Measurements from ENCODE around the gene ALG11.

DNA sequence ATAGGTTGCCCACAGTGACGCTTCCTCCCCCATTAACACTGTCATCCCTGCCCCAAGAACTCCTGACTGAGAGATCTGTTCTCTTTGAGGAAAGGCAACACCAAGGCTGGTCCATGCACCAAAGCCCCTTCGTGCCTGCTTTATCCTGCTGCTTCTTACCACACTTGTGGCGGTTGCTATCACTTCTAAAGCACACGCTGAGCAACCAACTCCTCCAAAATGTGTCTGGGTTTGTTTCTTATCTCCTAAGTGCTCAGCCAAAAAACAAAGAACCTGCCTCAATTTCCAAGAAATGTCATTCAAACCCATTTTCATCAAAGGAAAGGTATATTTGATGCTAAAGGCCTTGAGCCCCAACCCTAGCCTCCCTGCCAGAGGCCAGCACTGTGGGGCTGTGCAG, 15.6 kb upstream of the ALG11 start:
- TF ChIP-seq POLR2A (IDR thresholded peaks at IDR 0.05) = no peak
- TF ChIP-seq, protein P1, sequence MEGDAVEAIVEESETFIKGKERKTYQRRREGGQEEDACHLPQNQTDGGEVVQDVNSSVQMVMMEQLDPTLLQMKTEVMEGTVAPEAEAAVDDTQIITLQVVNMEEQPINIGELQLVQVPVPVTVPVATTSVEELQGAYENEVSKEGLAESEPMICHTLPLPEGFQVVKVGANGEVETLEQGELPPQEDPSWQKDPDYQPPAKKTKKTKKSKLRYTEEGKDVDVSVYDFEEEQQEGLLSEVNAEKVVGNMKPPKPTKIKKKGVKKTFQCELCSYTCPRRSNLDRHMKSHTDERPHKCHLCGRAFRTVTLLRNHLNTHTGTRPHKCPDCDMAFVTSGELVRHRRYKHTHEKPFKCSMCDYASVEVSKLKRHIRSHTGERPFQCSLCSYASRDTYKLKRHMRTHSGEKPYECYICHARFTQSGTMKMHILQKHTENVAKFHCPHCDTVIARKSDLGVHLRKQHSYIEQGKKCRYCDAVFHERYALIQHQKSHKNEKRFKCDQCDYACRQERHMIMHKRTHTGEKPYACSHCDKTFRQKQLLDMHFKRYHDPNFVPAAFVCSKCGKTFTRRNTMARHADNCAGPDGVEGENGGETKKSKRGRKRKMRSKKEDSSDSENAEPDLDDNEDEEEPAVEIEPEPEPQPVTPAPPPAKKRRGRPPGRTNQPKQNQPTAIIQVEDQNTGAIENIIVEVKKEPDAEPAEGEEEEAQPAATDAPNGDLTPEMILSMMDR (IDR thresholded peaks at IDR 0.05) = no peak
